Dedifferentiated amniotic fluid mesenchymal stem cell (primary cell): ENCODE data around the gene GEMIN2.
"Not testable (repeated sequence)": the region's sequence is repeated elsewhere in the genome, so short reads cannot be mapped to it uniquely, and the experiment has no call there.

Experiments
- DNase-seq: peaks from one replicate; pipeline ENCODE4 v3.0.0-alpha.2; 2016; ENCODE audit errors: extremely low spot score

GEMIN2 gene

GRCh38 chr14:39176263-39177167 lies 62.4 kb downstream of the GEMIN2 start:
- DNase-seq, result no peak

GRCh38 chr14:39177168-39177545 lies 63.0 kb downstream of the GEMIN2 start:
- DNase-seq, result no peak

GRCh38 chr14:39179042-39179441 lies 64.9 kb downstream of the GEMIN2 start:
- DNase-seq, result no peak

GRCh38 chr14:39180553-39180952 lies 66.4 kb downstream of the GEMIN2 start:
- no peak for DNase-seq

GRCh38 chr14:39181026-39181692 lies 67.0 kb downstream of the GEMIN2 start:
- no peak for DNase-seq

GRCh38 chr14:39181693-39182047 lies 67.5 kb downstream of the GEMIN2 start:
- no peak for DNase-seq

GRCh38 chr14:39182770-39183684 lies 68.9 kb downstream of the GEMIN2 start:
- no peak for DNase-seq

- DNase-seq, result not testable (repeated sequence)
These were observed 69.5 kb downstream of the GEMIN2 start for GRCh38 chr14:39183685-39184003.

- no peak for DNase-seq
These were observed 70.6 kb downstream of the GEMIN2 start for GRCh38 chr14:39184628-39185255.

- no peak for DNase-seq
These were observed 71.3 kb downstream of the GEMIN2 start for GRCh38 chr14:39185256-39186049.
